Measurements from ENCODE around the gene UROC1. TPM values are rescaled to one million over a fixed set of nuclear protein-coding genes. Genes with fewer than 3 reads are reported as not detected.

UROC1 gene
- total RNA-seq, 6 donors from 2014 or later: not detected

DNA sequence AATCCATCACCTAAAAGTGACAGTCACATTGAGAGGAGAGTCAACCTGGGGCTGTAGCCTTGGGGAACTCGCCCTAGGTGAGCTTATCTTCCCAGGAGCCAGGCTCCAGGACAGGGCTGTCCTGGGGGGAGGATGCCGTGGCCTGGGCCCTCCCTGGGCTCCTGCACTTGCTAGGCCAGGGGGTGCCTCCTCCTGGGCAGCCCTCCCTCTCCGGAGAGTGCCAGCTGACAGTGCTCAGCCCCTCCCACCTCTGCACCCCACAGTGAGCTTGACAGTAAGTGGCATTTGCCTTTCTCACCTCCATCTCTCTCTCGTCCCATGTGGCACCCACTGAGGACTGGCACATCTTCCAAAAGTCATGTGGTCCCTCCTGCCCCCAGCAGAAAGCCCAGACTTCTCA is 19.1 kb downstream of the UROC1 start:
- WGBS, 2 donors: 81 to 100% methylated on average over 2 to 4 of the region's 4 CpGs
- Histone ChIP-seq H3K27me3 (no peaks in the 10 kb centered on the region), H3K9me3 (no peaks in the 10 kb centered on the region), H3K27ac (no peak overlapping the region), H3K4me3 (no peak overlapping the region), H3K4me1 (no peaks in the 10 kb centered on the region), H3K36me3 (no peaks in the 10 kb centered on the region)
- DNase-seq (no peak), ATAC-seq (ENCODE audit: low FRiP score in 2 of 2) (no peak)
- TF ChIP-seq, protein P1, sequence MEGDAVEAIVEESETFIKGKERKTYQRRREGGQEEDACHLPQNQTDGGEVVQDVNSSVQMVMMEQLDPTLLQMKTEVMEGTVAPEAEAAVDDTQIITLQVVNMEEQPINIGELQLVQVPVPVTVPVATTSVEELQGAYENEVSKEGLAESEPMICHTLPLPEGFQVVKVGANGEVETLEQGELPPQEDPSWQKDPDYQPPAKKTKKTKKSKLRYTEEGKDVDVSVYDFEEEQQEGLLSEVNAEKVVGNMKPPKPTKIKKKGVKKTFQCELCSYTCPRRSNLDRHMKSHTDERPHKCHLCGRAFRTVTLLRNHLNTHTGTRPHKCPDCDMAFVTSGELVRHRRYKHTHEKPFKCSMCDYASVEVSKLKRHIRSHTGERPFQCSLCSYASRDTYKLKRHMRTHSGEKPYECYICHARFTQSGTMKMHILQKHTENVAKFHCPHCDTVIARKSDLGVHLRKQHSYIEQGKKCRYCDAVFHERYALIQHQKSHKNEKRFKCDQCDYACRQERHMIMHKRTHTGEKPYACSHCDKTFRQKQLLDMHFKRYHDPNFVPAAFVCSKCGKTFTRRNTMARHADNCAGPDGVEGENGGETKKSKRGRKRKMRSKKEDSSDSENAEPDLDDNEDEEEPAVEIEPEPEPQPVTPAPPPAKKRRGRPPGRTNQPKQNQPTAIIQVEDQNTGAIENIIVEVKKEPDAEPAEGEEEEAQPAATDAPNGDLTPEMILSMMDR (IDR thresholded peaks at IDR 0.05): no peak
- TF ChIP-seq POLR2A (IDR thresholded peaks at IDR 0.05) (no peak), POLR2AphosphoS5 (IDR thresholded peaks at IDR 0.05) (no peak), EP300 (IDR thresholded peaks at IDR 0.05) (no peak)

DNA sequence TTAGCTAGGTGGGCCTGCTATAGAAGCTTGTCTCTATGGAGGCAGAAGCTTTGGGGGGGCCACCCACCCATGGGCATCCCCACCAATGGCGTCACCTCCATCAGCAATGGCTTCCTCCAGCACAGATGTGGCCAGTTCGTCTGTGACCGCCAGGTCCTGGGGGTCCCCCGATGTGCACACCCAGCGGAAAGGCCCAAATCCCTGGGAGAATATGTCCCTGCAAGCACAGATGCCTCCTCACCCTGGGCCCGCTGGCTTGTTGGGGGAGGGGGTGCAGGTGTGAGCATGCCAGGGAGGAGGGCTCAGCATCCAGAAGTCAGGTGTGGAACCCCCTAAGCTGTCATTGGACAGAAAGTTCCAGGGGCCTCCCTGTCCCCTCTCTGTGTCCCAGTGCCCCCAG is 19.6 kb downstream of the UROC1 start:
- no peaks in the 10 kb centered on the region for H3K9me3 ChIP-seq
- ATAC-seq (ENCODE audit: low FRiP score in 2 of 2) (no peak), DNase-seq (no peak)
- TF ChIP-seq EP300 (IDR thresholded peaks at IDR 0.05): no peak
- TF ChIP-seq, protein P1 (IDR thresholded peaks at IDR 0.05): no peak
- no peak for TF ChIP-seq POLR2AphosphoS5 (IDR thresholded peaks at IDR 0.05)
- no peak overlapping the region for H3K4me3 ChIP-seq
- H3K36me3 ChIP-seq: no peaks in the 10 kb centered on the region
- H3K27me3 ChIP-seq: no peaks in the 10 kb centered on the region
- H3K4me1 ChIP-seq: no peaks in the 10 kb centered on the region
- H3K27ac ChIP-seq: no peak overlapping the region
- 75 to 94% methylated on average over 4 to 5 of the region's 6 CpGs for WGBS, 2 donors

DNA sequence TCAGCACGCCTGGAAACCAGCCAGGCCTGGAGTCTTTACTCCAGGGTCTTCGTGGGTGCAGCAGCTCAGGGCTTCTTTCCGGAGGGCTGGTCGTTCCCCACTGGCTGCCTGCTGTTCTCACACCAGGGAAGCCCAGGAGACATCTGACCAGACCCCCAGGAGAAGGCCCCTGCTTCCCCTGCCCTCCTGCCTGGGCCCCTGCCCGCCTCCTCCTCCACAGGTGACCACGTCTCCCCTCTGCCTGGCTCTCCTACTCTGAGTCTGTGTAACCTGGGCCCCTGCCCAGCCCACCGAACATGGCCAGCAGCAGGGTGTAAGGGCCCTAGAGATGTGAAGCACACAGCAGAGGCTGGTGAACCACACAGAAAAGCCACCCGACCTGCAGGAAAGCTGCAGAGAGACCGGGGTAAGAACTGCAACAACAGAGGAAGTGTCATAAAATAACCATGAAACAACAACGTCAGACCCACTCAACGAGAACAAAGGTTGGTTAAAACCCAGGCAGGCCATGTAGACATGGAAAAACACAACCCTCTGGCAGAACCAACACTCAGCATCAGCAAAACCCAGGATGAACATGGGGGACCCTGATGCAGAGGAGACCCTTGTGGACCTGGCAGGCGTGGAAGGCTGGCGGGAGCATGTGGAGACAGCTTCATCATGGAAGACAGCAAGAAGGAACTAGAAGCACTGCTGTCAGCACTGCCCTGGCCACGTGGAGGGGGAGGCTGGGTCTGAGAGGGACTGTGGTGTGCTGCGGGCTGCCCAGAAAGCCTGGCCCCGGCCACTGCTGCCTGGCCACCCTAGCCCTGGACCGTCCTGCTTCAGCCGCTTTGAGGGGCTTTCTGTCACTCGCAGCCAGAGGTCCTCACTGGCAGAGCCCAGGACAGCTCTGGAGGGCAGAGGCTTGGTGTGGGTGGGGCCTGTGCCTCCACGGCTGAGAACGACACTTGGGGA is 20.4 kb downstream of the UROC1 start:
- 66 to 71% methylated on average over 11 to 21 of the region's 21 CpGs for WGBS, 2 donors
- peak in 1 of 2 donors; percentile 49 for DNase-seq

DNA sequence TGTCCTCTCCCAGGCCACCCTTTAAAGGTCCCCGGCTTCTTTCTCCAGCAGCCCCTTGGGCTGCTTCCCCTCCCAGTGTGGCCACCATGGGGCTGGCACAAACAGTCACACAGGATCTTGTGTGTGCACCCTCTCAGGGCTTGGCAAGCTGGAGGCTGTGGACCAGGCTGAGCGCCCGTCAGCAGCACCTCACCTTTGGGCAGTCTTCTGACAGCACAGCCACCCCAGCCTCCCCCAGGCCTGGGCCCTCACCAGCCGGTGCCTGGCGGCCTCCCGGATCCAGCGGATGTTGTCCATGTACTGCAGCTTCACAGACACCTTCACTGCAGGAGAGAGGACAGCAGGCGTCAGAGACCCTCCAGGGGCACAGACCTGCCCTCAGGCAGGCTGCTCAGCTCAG is 21.8 kb downstream of the UROC1 start:
- Histone ChIP-seq H3K9me3 (no peaks in the 10 kb centered on the region), H3K4me1 (no peaks in the 10 kb centered on the region), H3K36me3 (no peaks in the 10 kb centered on the region), H3K27me3 (no peaks in the 10 kb centered on the region), H3K4me3 (no peak overlapping the region), H3K27ac (no peak overlapping the region)
- WGBS, 2 donors: 93 to 97% methylated on average over 3 to 7 of the region's 8 CpGs
- TF ChIP-seq POLR2AphosphoS5 (IDR thresholded peaks at IDR 0.05) (no peak), EP300 (IDR thresholded peaks at IDR 0.05) (no peak), POLR2A (IDR thresholded peaks at IDR 0.05) (no peak)
- TF ChIP-seq, protein P1 (IDR thresholded peaks at IDR 0.05): no peak
- ATAC-seq (ENCODE audit: low FRiP score in 2 of 2): no peak
- DNase-seq: peak in 1 of 2 donors; percentile 65

More for the DNA sequence above, 20.4 kb downstream of the UROC1 start:
- H3K27me3 ChIP-seq: no peaks in the 10 kb centered on the region
- no peaks in the 10 kb centered on the region for H3K36me3 ChIP-seq
- no peak overlapping the region for H3K27ac ChIP-seq
- no peak overlapping the region for H3K4me3 ChIP-seq
- ATAC-seq (ENCODE audit: low FRiP score in 2 of 2): no peak
- TF ChIP-seq POLR2A (IDR thresholded peaks at IDR 0.05): no peak
- no peak for TF ChIP-seq POLR2AphosphoS5 (IDR thresholded peaks at IDR 0.05)
- TF ChIP-seq, protein P1 (IDR thresholded peaks at IDR 0.05): no peak
- TF ChIP-seq EP300 (IDR thresholded peaks at IDR 0.05): no peak
- no peaks in the 10 kb centered on the region for H3K4me1 ChIP-seq
- H3K9me3 ChIP-seq: no peaks in the 10 kb centered on the region

DNA sequence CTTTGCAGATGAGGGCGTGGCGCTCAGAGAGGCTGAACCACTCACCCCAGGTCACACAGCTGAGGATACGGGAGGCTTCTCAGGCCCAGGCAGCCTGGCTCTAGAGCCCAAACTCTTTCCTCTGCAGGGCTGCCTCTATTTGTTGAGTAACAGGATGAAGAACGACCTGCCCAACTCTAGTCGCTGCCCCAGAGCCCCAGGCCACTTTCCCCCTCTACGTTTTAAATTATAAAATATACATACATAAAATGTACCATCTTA is 22.7 kb downstream of the UROC1 start:
- Histone ChIP-seq H3K4me3 (no peak overlapping the region), H3K9me3 (no peaks in the 10 kb centered on the region), H3K36me3 (no peaks in the 10 kb centered on the region), H3K27me3 (no peaks in the 10 kb centered on the region), H3K4me1 (no peaks in the 10 kb centered on the region), H3K27ac (no peak overlapping the region)
- TF ChIP-seq, protein P1 (IDR thresholded peaks at IDR 0.05): no peak
- DNase-seq (no peak), ATAC-seq (ENCODE audit: low FRiP score in 2 of 2) (no peak)
- WGBS, 2 donors: 87 to 89% methylated on average over 6 of the region's 6 CpGs

All from upper lobe of left lung (tissue), 6 donors.